ENCODE measurements around the gene CTSS. TPM values are rescaled to one million over a fixed set of nuclear protein-coding genes. Genes with fewer than 3 reads are reported as not detected.
"Not testable (repeated sequence)": the region's sequence is repeated elsewhere in the genome, so short reads cannot be mapped to it uniquely, and the experiment has no call there.

Gene CTSS
- total RNA-seq, 1 experiment from 2014 or later = 13.4 TPM

DNA sequence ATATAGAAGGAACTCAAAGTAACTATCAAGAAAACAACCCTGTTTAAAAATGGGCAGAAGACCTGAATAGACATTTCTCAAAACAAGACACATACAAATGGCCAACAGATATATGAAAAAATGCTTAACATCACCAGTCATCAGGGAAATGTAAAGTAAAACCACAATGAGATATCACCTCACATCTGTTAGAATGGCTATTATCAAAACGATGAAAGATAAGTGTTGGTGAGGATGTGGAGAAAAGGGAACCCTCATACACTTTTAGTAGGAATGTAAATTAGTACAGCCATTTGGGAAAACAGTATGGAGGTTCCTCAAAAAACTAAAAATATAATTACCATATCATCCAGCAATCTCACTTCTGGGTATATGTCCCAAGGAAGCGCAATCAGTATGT, 3.0 kb downstream of the CTSS start:
- Histone ChIP-seq H3K27me3 (replicated peaks) (no peaks in the 10 kb centered on the region), H3K9me3 (replicated peaks) (no peaks in the 10 kb centered on the region), H3K27ac (no peak overlapping the region), H3K4me3 (no peak overlapping the region), H3K4me1 (replicated peaks) (peaks cover 19% of the 10 kb centered on the region), H3K36me3 (no peaks in the 10 kb centered on the region)
- no peak for DNase-seq (ENCODE audit: low read depth in 1 of 2, low spot score in 2 of 2)

DNA sequence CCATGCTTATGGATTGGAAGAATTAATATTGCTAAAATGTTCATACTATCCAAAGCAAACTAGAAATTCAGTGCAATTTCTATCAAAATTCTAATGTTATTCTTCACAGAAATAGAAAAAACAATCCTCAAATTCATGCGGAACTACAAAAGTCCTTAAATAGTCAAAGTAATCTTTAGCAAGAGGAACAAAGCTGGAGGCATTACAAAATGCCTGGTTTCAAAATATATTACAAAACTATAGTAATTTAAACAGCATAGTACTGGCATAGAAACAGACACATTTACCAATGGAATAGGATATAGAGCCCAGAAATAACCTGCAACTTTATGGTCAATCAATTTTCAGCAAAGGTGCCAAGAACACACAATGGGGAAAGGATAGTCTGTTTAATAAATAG, 3.8 kb downstream of the CTSS start:
- Histone ChIP-seq H3K36me3 (no peaks in the 10 kb centered on the region), H3K4me1 (replicated peaks) (peaks cover 19% of the 10 kb centered on the region), H3K4me3 (no peak overlapping the region), H3K9me3 (replicated peaks) (no peaks in the 10 kb centered on the region), H3K27ac (no peak overlapping the region), H3K27me3 (replicated peaks) (no peaks in the 10 kb centered on the region)
- DNase-seq (ENCODE audit: low read depth in 1 of 2, low spot score in 2 of 2) = no peak

DNA sequence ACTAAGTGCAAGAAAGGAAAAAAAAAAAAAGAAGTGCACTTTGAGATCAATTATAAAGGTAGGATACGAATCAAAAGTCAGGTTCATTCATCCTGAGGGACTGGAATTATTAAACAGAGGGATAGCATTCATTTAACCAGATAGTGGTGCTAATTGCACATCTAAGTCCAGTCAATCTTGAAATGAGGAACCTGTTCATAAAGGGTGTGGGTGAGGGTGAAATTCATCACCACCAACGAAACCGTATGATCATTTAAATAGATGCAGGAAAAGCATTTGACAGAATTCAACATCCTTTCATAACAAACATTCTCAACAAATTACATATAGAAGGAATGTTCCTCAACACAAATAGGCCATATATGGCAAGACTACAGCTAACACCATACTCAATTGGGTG, 5.6 kb downstream of the CTSS start:
- Histone ChIP-seq H3K9me3 (replicated peaks) (no peaks in the 10 kb centered on the region), H3K27ac (no peak overlapping the region), H3K36me3 (no peaks in the 10 kb centered on the region), H3K4me1 (replicated peaks) (peaks cover 11% of the 10 kb centered on the region), H3K27me3 (replicated peaks) (no peaks in the 10 kb centered on the region), H3K4me3 (no peak overlapping the region)
- DNase-seq (ENCODE audit: low read depth in 1 of 2, low spot score in 2 of 2) = no peak

DNA sequence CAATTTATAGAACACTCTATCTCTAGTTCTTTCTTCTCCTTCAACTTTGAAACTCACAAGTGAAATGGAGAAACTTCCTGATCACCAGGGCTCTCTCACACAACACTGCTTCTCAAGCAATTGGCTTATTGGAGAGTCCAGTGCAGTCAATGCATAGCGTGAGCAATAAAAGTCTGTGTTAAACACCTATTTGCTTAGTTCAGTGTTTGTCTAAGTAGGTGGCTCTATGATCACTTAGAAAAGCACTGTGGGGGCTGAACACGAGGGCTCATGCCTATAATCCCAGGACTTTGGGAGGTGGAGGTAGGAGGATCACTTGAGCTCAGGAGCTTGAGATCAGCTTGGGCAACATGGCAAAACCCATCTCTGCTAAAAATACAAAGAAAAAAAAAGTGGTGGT, 12.2 kb downstream of the CTSS start:
- no peaks in the 10 kb centered on the region for H3K36me3 ChIP-seq
- H3K9me3 ChIP-seq (replicated peaks) = no peaks in the 10 kb centered on the region
- H3K27me3 ChIP-seq (replicated peaks) = no peaks in the 10 kb centered on the region
- no peak overlapping the region for H3K4me3 ChIP-seq
- H3K27ac ChIP-seq = no peak overlapping the region
- DNase-seq (ENCODE audit: low read depth in 1 of 2, low spot score in 2 of 2) = no peak
- no peaks in the 10 kb centered on the region for H3K4me1 ChIP-seq (replicated peaks)

DNA sequence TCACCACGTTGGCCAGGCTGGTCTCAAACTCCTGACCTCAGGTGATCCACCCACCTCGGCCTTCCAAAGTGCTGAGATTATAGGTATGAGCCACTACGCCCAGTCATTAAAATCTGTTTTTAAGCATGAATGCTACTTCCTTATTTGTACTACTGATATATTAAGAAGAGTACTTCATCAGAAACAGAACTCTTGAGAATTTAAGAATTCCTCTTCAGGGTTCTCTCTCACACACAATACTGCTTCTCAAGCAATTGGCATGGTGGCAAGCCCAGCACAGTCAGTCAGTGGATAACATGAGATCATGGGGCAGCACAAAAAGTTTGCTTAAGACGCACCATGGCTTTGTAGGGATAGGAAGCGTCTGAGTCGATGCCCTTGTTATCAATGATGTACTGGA, 14.1 kb downstream of the CTSS start:
- H3K27ac ChIP-seq = no peak overlapping the region
- DNase-seq (ENCODE audit: low read depth in 1 of 2, low spot score in 2 of 2) = no peak
- no peak overlapping the region for H3K4me3 ChIP-seq
- H3K9me3 ChIP-seq (replicated peaks) = no peaks in the 10 kb centered on the region
- no peaks in the 10 kb centered on the region for H3K4me1 ChIP-seq (replicated peaks)
- H3K36me3 ChIP-seq = no peaks in the 10 kb centered on the region
- H3K27me3 ChIP-seq (replicated peaks) = no peaks in the 10 kb centered on the region

DNA sequence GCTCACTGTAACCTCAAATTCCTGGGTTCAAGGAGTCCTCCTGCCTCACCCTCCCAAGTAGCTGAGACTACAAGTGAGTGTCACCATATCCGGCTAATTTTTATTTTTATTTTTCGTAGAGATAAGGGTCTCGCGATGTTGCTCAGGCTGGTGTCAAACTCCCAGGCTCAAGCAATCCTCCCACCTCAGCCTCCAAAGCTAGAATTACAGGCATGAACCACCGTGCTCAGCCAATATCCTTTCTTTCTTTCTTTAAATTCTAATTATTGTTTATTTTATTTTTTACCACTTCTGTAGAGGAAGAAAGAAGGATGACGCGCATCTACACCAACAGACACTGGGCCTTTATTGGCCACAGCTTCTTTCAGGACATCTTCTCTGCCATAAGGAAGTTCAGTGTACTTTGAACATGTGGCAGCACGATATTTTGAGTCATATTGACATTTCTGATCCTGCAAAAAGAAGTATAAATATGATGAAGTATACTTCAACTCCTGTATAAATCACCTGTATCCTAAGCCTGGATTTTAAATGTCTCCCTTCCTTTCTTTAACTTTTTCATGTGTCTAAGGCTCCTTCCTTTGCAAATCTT, 15.8 kb downstream of the CTSS start:
- no peak overlapping the region for H3K27ac ChIP-seq
- no peak overlapping the region for H3K4me3 ChIP-seq
- no peak for DNase-seq (ENCODE audit: low read depth in 1 of 2, low spot score in 2 of 2)
- no peaks in the 10 kb centered on the region for H3K4me1 ChIP-seq (replicated peaks)
- H3K27me3 ChIP-seq (replicated peaks) = no peaks in the 10 kb centered on the region
- H3K36me3 ChIP-seq = no peaks in the 10 kb centered on the region
- H3K9me3 ChIP-seq (replicated peaks) = no peaks in the 10 kb centered on the region

DNA sequence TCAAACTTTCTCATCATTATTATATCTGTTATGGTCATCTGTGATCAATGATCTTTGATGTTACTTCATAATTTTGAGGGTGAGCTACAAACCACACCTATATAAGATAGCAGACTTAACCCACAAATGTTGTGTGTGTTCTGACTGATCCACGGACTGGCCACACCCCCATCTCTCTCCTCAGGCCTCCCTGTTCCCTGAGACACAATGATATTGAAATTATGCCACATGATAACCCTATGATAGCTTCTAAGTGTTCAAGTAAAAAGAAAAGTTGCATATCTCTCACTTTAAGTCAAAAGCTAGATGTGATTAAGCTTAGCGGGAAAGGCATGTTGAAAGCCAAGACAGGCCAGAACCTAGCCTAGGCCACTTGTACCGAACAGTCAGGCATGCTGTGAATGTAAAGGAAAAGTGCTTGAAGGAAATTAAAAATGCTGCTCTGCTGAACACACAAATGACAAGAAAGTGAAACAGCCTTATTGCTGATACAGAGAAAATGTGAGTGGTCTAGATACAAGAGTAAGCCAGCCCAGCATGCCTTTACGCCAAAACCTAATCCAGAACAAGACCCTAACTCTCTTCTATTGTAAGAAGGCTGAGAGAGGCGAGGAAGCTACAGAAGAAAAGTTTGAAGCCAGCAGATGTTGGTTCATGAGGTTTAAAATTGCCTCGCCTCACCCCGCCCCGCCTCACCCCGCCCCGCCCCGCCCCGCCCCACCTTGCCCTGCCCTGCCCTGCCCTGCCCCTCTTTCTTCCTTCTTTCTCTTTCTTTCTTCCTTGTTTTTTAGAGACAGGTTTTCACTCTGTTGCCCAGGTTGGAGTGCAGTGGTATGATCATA, 16.5 kb downstream of the CTSS start:
- no peak overlapping the region for H3K4me3 ChIP-seq
- no peak for DNase-seq (ENCODE audit: low read depth in 1 of 2, low spot score in 2 of 2)
- H3K27ac ChIP-seq = no peak overlapping the region
- H3K4me1 ChIP-seq (replicated peaks) = no peaks in the 10 kb centered on the region
- no peaks in the 10 kb centered on the region for H3K27me3 ChIP-seq (replicated peaks)
- H3K9me3 ChIP-seq (replicated peaks) = no peaks in the 10 kb centered on the region
- H3K36me3 ChIP-seq = no peaks in the 10 kb centered on the region

DNA sequence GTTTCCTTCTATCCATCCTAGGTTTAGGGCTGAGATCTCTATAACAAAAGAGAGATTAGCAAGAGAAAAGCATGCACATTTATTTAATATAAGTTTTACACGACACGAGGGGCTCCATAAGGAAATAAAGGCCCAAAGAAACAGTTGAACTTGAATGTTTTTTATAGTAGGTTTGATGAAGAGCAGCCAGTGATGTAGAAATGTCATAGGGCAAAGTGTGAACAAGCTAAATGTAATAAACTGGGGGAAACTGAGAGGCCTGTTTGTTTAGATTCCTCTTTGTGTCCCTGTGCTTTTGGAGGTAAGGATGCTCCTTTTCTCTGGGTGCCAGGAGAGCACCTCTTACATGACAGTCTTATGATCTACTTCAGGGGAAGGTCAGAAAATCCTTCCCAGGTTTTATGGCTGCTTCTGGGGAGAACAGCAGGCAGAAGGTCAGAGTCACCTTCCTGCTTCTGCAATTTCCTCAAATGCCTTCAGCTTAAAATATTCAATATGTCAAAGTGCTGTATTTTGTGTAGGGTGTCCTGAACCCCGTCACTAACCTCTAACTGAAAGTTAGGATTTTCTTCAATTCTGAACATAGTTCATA, 35.4 kb downstream of the CTSS start:
- Histone ChIP-seq H3K27me3 (replicated peaks) (no peaks in the 10 kb centered on the region), H3K27ac (no peak overlapping the region), H3K4me3 (no peak overlapping the region), H3K36me3 (no peaks in the 10 kb centered on the region), H3K4me1 (replicated peaks) (no peaks in the 10 kb centered on the region), H3K9me3 (replicated peaks) (no peaks in the 10 kb centered on the region)
- no peak for DNase-seq (ENCODE audit: low read depth in 1 of 2, low spot score in 2 of 2)

DNA sequence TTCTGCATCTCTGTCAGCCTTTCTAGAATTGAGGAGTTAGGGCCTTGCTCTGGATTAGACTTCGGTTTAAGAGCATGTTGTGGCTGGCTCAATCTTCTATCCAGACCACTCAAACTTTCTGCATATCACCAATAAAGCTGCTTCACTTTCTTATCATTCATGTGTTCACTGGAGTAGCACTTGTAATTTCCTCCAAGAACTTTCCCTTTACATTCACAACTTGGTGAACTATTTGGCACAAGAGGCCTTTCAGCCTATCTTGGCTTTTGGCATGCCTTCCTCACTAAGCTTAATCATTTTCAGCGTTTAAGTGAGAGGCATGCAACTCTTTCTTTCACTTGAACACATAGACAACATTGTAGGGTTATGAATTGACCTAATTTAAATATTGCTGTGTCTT, 41.2 kb downstream of the CTSS start:
- Histone ChIP-seq H3K27ac (no peak overlapping the region), H3K36me3 (no peaks in the 10 kb centered on the region), H3K4me3 (no peak overlapping the region), H3K9me3 (replicated peaks) (0 out of 2 replicates have a peak, but pooled peaks cover 3% of the 10 kb centered on the region), H3K4me1 (replicated peaks) (no peaks in the 10 kb centered on the region), H3K27me3 (replicated peaks) (no peaks in the 10 kb centered on the region)
- DNase-seq (ENCODE audit: low read depth in 1 of 2, low spot score in 2 of 2) = no peak

DNA sequence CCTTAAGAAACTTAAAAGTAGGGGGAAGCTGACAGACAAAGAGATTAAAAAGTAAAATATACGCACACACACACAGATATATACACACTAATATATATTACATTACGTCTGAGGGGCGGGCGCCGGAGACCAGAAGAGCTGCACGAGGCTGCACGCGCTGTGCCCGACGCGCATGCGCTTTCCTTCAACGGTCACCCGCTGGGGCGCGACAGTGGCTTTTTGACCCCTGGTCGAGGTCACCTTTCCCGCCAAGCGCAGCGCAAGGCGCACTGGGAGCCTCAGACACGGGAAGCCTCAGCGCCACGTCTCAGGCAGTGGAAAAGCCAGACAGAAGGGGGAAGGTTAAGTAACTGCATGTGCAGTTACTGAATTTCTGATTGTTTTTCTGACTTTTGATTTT, 44.9 kb downstream of the CTSS start, which contains the start of gene HORMAD1:
Gene HORMAD1, minus strand, starts transcription at position 193 of the 400 bp plus-strand sequence. CDS start 1,390 bp downstream, outside the sequence.
- Histone ChIP-seq H3K4me3 (no peak within 1 kb of the TSS), H3K27me3 (replicated peaks) (no peaks in the 10 kb centered on the region), H3K4me1 (replicated peaks) (no peaks in the 10 kb centered on the region), H3K36me3 (no peaks in the 10 kb centered on the region), H3K27ac (no peak within 1 kb of the TSS), H3K9me3 (replicated peaks) (0 out of 2 replicates have a peak, but pooled peaks cover 3% of the 10 kb centered on the region)
- DNase-seq (ENCODE audit: low read depth in 1 of 2, low spot score in 2 of 2) = no peak

DNA sequence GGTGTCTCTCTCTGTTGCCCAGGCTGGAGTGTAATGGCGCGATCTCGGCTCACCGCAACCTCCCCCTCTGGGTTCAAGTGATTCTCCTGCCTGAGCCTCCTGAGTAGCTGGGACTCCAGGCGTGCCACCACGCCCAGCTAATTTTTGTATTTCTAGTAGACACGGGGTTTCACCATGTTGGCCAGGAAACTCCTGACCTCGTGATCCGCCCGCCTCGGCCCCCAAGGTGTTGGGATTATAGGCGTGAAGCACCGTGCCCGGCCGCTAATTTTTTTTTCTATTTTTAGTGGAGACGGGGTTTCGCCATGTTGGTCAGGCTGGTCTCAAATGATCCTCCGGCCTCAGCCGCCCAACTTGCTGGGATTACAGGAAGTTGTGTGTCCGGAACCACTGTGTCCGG, 45.5 kb downstream of the CTSS start:
- Histone ChIP-seq H3K27me3 (replicated peaks) (no peaks in the 10 kb centered on the region), H3K9me3 (replicated peaks) (0 out of 2 replicates have a peak, but pooled peaks cover 3% of the 10 kb centered on the region), H3K36me3 (no peaks in the 10 kb centered on the region), H3K4me1 (replicated peaks) (no peaks in the 10 kb centered on the region), H3K27ac (no peak overlapping the region), H3K4me3 (no peak overlapping the region)
- no peak for DNase-seq (ENCODE audit: low read depth in 1 of 2, low spot score in 2 of 2)

DNA sequence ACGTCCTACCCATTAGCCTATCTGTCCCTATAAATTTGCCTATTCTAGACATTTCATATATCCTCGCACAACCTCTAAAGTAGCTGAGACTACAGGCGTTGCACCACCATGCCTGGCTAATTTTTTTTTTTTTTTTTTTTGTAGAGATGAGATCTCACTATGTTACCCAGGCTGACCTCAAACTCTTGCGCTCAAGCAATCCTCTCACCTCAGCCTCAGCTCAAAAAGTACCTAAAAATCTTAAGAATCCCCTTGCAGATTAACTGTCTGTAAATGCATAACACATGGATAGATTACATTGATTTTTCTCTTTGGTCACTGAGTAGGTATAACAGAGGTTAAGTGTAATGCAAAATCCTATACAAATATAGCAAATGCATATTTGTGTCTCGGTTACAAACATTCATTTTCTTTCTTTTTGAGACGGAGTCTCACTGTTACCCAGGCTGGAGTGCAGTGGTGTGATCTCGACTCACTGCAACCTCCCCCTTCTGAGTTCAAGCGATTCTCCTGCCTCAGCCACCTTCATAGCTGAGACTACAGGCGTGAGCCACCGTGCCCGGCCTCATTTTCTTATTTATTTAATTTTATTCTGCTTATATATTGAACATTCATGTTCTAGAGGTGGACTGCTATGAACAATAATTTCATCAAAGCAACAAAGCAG, 47.2 kb downstream of the CTSS start:
- DNase-seq (ENCODE audit: low read depth in 1 of 2, low spot score in 2 of 2) = no peak
- no peak overlapping the region for H3K4me3 ChIP-seq
- H3K9me3 ChIP-seq (replicated peaks) = no peaks in the 10 kb centered on the region
- H3K27ac ChIP-seq = no peak overlapping the region
- no peaks in the 10 kb centered on the region for H3K27me3 ChIP-seq (replicated peaks)
- H3K4me1 ChIP-seq (replicated peaks) = no peaks in the 10 kb centered on the region
- H3K36me3 ChIP-seq = no peaks in the 10 kb centered on the region

DNA sequence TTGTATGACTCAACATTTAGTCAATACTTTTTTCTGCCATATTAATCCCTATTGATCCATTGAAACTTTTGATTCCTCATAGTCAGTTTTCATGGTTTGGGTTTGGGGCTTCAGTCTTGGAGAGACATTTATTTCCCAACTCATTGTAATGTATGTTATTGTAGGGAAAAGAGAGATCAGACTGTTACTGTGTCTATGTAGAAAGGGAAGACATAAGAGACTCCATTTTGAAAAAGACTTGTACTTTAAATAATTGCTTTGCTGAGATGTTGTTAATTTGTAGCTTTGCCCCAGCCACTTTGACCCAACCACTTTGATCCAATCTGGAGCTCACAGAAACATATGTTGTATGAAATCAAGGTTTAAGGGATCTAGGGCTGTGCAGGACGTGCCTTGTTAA, 56.5 kb downstream of the CTSS start:
- H3K9me3 ChIP-seq (replicated peaks); DNase-seq (ENCODE audit: low read depth in 1 of 2, low spot score in 2 of 2); H3K36me3 ChIP-seq; H3K27ac ChIP-seq; H3K27me3 ChIP-seq (replicated peaks); H3K4me1 ChIP-seq (replicated peaks); H3K4me3 ChIP-seq: not testable (repeated sequence)

DNA sequence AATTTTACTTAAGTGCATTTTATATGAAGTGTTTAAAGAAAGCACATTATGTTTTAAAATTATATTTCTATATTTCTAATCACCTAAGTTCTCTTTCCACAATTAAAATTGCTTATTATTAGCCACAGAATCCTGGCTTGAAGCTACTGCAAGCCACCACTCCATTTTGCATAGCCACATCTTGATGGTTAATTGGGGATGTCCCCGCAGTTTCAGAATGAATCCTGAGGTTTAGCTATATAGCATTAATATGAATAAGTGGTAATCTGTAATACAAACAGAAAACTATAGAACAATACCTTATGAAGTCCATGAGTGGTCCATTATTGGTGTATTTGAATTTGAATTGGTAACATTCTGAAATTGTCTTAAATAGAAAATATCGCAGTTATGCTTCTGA, 57.0 kb downstream of the CTSS start:
- no peak overlapping the region for H3K4me3 ChIP-seq
- no peak overlapping the region for H3K27ac ChIP-seq
- H3K36me3 ChIP-seq = no peaks in the 10 kb centered on the region
- no peak for DNase-seq (ENCODE audit: low read depth in 1 of 2, low spot score in 2 of 2)
- H3K4me1 ChIP-seq (replicated peaks) = no peaks in the 10 kb centered on the region
- no peaks in the 10 kb centered on the region for H3K9me3 ChIP-seq (replicated peaks)
- H3K27me3 ChIP-seq (replicated peaks) = no peaks in the 10 kb centered on the region
